Adrenal gland (tissue), 12 donors: Measurements from ENCODE around the gene DHRS2. TPM values are rescaled to one million over a fixed set of nuclear protein-coding genes. Genes with fewer than 3 reads are reported as not detected.

Experiments
- DNase-seq, 7 donors: peaks; one replicate each; pipeline ENCODE4 v3.0.0-alpha.2; 2019 to 2020
- H3K27ac ChIP-seq, 5 donors: fragments of 200-600 bp; sonication (generic) in 4 of 5; 1 replicate in 3 of 5; 2 replicates in 2 of 5; pipeline versions ENCODE4 v1.5.1 to v1.8.0; 2016 to 2020; ENCODE audit warnings: mild to moderate bottlenecking in 1 of 5
- H3K27me3 ChIP-seq: fragments of 200-600 bp; 2 replicates; pipeline ENCODE4 v1.8.0; 2021
- H3K36me3 ChIP-seq, 2 donors: fragments of 200-600 bp; replicated peaks in 1 of 2; 1 replicate in 1 of 2; 2 replicates in 1 of 2; pipeline versions ENCODE4 v1.5.1 to v1.8.0; 2018 to 2022
- H3K4me1 ChIP-seq, 2 donors: fragments of 200-600 bp; replicated peaks in 1 of 2; 1 replicate in 1 of 2; 2 replicates in 1 of 2; pipeline versions ENCODE4 v1.5.1 to v1.8.0; 2018 to 2021
- H3K4me3 ChIP-seq, 4 donors: fragments of 200-600 bp; sonication (generic) in 3 of 4; one replicate each; pipeline ENCODE4 v1.5.1; 2016 to 2018
- H3K9me3 ChIP-seq, 3 donors: fragments of 200-600 bp; sonication (generic) in 1 of 3; replicated peaks in 1 of 3; 1 replicate in 2 of 3; 2 replicates in 1 of 3; pipeline versions ENCODE4 v1.5.1 to v1.8.0; 2016 to 2021
- CTCF ChIP-seq, 6 experiments: fragments of 450-650 bp in 4 of 6; fragments of 200-600 bp in 2 of 6; sonication (generic) in 1 of 6; IDR thresholded peaks; 1 replicate in 5 of 6; 2 replicates in 1 of 6; pipeline versions ENCODE4 v1.5.1 to v1.8.0; 2016 to 2021; ENCODE audit warnings: antibody characterized with exemption in 6 of 6, mild to moderate bottlenecking in 2 of 6, moderate library complexity in 1 of 6
- POLR2A ChIP-seq, 2 donors: fragments of 450-650 bp; IDR thresholded peaks; one replicate each; pipeline ENCODE4 v1.6.1; 2017; ENCODE audit warnings: antibody characterized with exemption in 2 of 2, mild to moderate bottlenecking in 2 of 2, moderate library complexity in 1 of 2
- WGBS, 4 donors: extraction: QIAGEN DNeasy Blood & Tissue Kit in 2 of 4; methylation state at CpG; one replicate each; pipeline versions ENCODE4 v1.1.5 to v1.1.7; 2013 to 2017; 5-methylcytosine and 5-hydroxymethylcytosine counted together
- intact Hi-C, 2 donors: fragments of 100-400 bp; cut with DNase I; formaldehyde crosslinking; loops; one replicate each; pipeline versions ENCODE4 v1.14.1 to v1.15.0; 2022 to 2023
- polyA plus RNA-seq, 3 donors: library from polyadenylated mRNA; stranded (reverse); fragments of 200-250 nt in 2 of 3; fragments of 350-450 nt in 1 of 3; fragmentation: Illumina TruSeq in 1 of 3; extraction: RNeasy Lipid Tissue Mini Kit (QIAGEN cat#74804) in 1 of 3; gene quantifications; one replicate each; pipeline ENCODE4 v1.2.3, GENCODE V29; 2013 to 2014
- total RNA-seq, 9 donors: library from RNA; depleted of rRNA in 4 of 9; stranded (reverse); fragments of >200 nt in 4 of 9; fragments of 120-200 nt in 1 of 9; fragmentation: NEBNext Ultra II Directional in 1 of 9; extraction: Animal tissue kit (Norgen Biotek cat#: 25700) in 1 of 9; gene quantifications; one replicate each; pipeline versions ENCODE4 v1.1.0 to v1.2.4, GENCODE V29; 2013 to 2023
- donor health status: healthy with polysubstance abuse.
- donor health status: Bipolar disorder and iron deficiency.
- donor health status: DM: yes; HTN: yes; CAD: no.
- donor health status: DM: no; HTN: no; CAD: no.
- donor health status: DM: no; HTN: no; CAD: no.
- donor health status: DM: yes; HTN: yes; CAD: no.

DHRS2 gene
- total and polyA plus RNA-seq, 12 donors, result 0.86 to 4.9 (median 2.5) TPM; not detected in 4

GRCh38 chr14:23644195-23644918 lies 8.2 kb downstream of the DHRS2 start:
- no peak for DNase-seq
- Histone ChIP-seq H3K9me3 (no peaks in the 10 kb centered on the region), H3K4me1 (peaks cover 8 to 29% of the 10 kb centered on the region in 2 donors), H3K36me3 (no peaks in the 10 kb centered on the region), H3K27me3 (no peaks in the 10 kb centered on the region), H3K4me3 (no peak overlapping the region), H3K27ac (no peak overlapping the region)
- no peak for TF ChIP-seq POLR2A (IDR thresholded peaks at IDR 0.05)
- no peak for TF ChIP-seq CTCF (IDR thresholded peaks at IDR 0.05)
- intact Hi-C loops, result no loop called here
- WGBS, 4 donors, result 87 to 100% (median 89%) methylated on average over 3 to 5 of the region's 5 CpGs

DNA sequence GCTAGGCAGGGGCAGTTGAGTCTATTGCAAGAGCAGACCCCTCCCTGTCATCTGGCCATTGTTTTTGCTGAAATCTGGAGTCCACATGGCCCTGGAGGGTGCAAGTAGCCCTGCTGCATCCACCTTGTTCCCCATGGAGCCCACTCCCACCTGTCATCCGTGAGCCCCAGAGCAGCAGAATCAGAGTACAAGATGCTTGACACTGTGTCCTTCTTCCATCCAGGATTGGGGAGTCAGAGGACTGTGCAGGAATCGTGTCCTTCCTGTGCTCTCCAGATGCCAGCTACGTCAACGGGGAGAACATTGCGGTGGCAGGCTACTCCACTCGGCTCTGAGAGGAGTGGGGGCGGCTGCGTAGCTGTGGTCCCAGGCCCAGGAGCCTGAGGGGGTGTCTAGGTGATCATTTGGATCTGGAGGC lies 8.8 kb downstream of the DHRS2 start:
- intact Hi-C loops, result no loop called here
- Histone ChIP-seq H3K4me1 (peaks cover 8 to 24% of the 10 kb centered on the region in 2 donors), H3K27me3 (no peaks in the 10 kb centered on the region), H3K4me3 (no peak overlapping the region), H3K27ac (no peak overlapping the region), H3K9me3 (no peaks in the 10 kb centered on the region), H3K36me3 (no peaks in the 10 kb centered on the region)
- no peak for TF ChIP-seq CTCF (IDR thresholded peaks at IDR 0.05)
- TF ChIP-seq POLR2A (IDR thresholded peaks at IDR 0.05), result no peak
- no peak for DNase-seq
- 89 to 95% (median 94%) methylated on average over 7 to 8 of the region's 8 CpGs for WGBS, 4 donors

GRCh38 chr14:23645504-23645811 lies 9.3 kb downstream of the DHRS2 start:
- Histone ChIP-seq H3K27me3 (no peaks in the 10 kb centered on the region), H3K36me3 (no peaks in the 10 kb centered on the region), H3K4me3 (no peak overlapping the region), H3K9me3 (no peaks in the 10 kb centered on the region), H3K27ac (no peak overlapping the region), H3K4me1 (peaks cover 8 to 18% of the 10 kb centered on the region in 2 donors)
- TF ChIP-seq POLR2A (IDR thresholded peaks at IDR 0.05) (no peak), CTCF (IDR thresholded peaks at IDR 0.05) (no peak)
- intact Hi-C loops, result no loop called here
- DNase-seq, result no peak
- 95 to 97% (median 96%) methylated on average over 4 of the region's 4 CpGs for WGBS, 4 donors

- peaks cover 4 to 13% of the 10 kb centered on the region in 2 donors for H3K4me1 ChIP-seq
- no peaks in the 10 kb centered on the region for H3K27me3 ChIP-seq
- H3K9me3 ChIP-seq, result no peaks in the 10 kb centered on the region
- intact Hi-C loops, result no loop called here
- no peak for DNase-seq
- H3K36me3 ChIP-seq, result no peaks in the 10 kb centered on the region
- no peak overlapping the region for H3K27ac ChIP-seq
- no peak overlapping the region for H3K4me3 ChIP-seq
- WGBS, 4 donors, result 88 to 94% (median 90%) methylated on average over 7 to 9 of the region's 9 CpGs
- TF ChIP-seq POLR2A (IDR thresholded peaks at IDR 0.05), result no peak
- TF ChIP-seq CTCF (IDR thresholded peaks at IDR 0.05), result no peak
These were observed 9.9 kb downstream of the DHRS2 start for GRCh38 chr14:23645812-23646647.
